Astrocyte (in vitro differentiated cells and primary cell): Measurements from ENCODE around the gene ZNF503. TPM values are rescaled to one million over a fixed set of nuclear protein-coding genes. Genes with fewer than 3 reads are reported as not detected.

Experiments used
- DNase-seq: peaks from one replicate; pipeline ENCODE4 v3.0.0-alpha.2; 2010; ENCODE audit warnings: low read depth
- FAIRE-seq: peaks from 2 replicates; lab custom pipeline; 2011; peaks lifted over from hg19 to GRCh38; lab: Jason Lieb, UNC
- H2AFZ ChIP-seq: 2 replicates; pipeline ENCODE4 v1.6.0; 2012; ENCODE audit warnings: low read depth, low read length, inconsistent platforms
- H3K27ac ChIP-seq: 2 replicates; pipeline ENCODE4 v1.5.1; 2011; ENCODE audit warnings: low read depth, low read length, inconsistent platforms
- H3K27me3 ChIP-seq: 2 replicates; pipeline ENCODE4 v1.6.0; 2011; ENCODE audit warnings: low read length, inconsistent platforms; ENCODE audit not compliant: insufficient read depth
- H3K36me3 ChIP-seq: 2 replicates; pipeline ENCODE4 v1.5.1; 2011; ENCODE audit warnings: low read length, inconsistent platforms; ENCODE audit not compliant: insufficient read depth
- H3K4me1 ChIP-seq: 2 replicates; pipeline ENCODE4 v1.5.1; 2011; ENCODE audit warnings: low read length, inconsistent platforms; ENCODE audit not compliant: insufficient read depth
- H3K4me2 ChIP-seq: 2 replicates; pipeline ENCODE4 v1.6.0; 2012; ENCODE audit warnings: low read length, inconsistent platforms
- H3K4me3 ChIP-seq: 2 replicates; pipeline ENCODE4 v1.5.1; 2011; ENCODE audit warnings: low read depth, mild to moderate bottlenecking, low read length, inconsistent platforms; ENCODE audit not compliant: insufficient read depth
- H3K79me2 ChIP-seq: 2 replicates; pipeline ENCODE4 v1.6.0; 2012; ENCODE audit warnings: mild to moderate bottlenecking, low read length, inconsistent platforms; ENCODE audit not compliant: insufficient read depth
- H3K9ac ChIP-seq: 2 replicates; pipeline ENCODE4 v1.6.0; 2012; ENCODE audit warnings: mild to moderate bottlenecking, low read length, inconsistent platforms
- H3K9me3 ChIP-seq: 2 replicates; pipeline ENCODE4 v1.5.1; 2012; ENCODE audit warnings: low read depth, mild to moderate bottlenecking, low read length, inconsistent platforms; ENCODE audit not compliant: insufficient read depth
- H4K20me1 ChIP-seq: 2 replicates; pipeline ENCODE4 v1.6.0; 2012; ENCODE audit warnings: low read length, inconsistent platforms; ENCODE audit not compliant: insufficient read depth
- H3K27ac Mint-ChIP-seq: one replicate; pipeline ENCODE4 v1.8.0; 2021; ENCODE audit warnings: mild to moderate bottlenecking, mixed read lengths; ENCODE audit not compliant: unreplicated experiment
- H3K27me3 Mint-ChIP-seq: one replicate; pipeline ENCODE4 v1.8.0; 2021; ENCODE audit warnings: low read depth, mixed read lengths; ENCODE audit not compliant: unreplicated experiment
- H3K36me3 Mint-ChIP-seq: one replicate; pipeline ENCODE4 v1.8.0; 2021; ENCODE audit warnings: low read depth, mixed read lengths; ENCODE audit not compliant: unreplicated experiment
- H3K4me1 Mint-ChIP-seq: one replicate; pipeline ENCODE4 v1.8.0; 2021; ENCODE audit warnings: low read depth, mixed read lengths; ENCODE audit not compliant: unreplicated experiment
- H3K4me3 Mint-ChIP-seq: one replicate; pipeline ENCODE4 v1.8.0; 2021; ENCODE audit warnings: mild to moderate bottlenecking, moderate library complexity, mixed read lengths; ENCODE audit not compliant: unreplicated experiment
- H3K9me3 Mint-ChIP-seq: one replicate; pipeline ENCODE4 v1.8.0; 2021; ENCODE audit warnings: mild to moderate bottlenecking, mixed read lengths; ENCODE audit not compliant: unreplicated experiment
- CTCF ChIP-seq: IDR thresholded peaks from 2 replicates; pipeline ENCODE4 v1.5.1; 2011; ENCODE audit warnings: low read depth, mild to moderate bottlenecking, inconsistent platforms, low read length, moderate library complexity; ENCODE audit not compliant: insufficient read depth
- EZH2 ChIP-seq: IDR thresholded peaks from 2 replicates; pipeline ENCODE4 v1.6.1; 2012; ENCODE audit warnings: mild to moderate bottlenecking, low read length, inconsistent platforms; ENCODE audit not compliant: insufficient read depth
- total RNA-seq: library from RNA; stranded (reverse); gene quantifications from 2 replicates; pipeline ENCODE4 v1.2.1, GENCODE V29; 2021

ZNF503 gene
- total RNA-seq, 1 donor from 2014 or later, result 11.9 TPM

GRCh38 chr10:75450075-75450445, 48.5 kb upstream of the ZNF503 start:
- Mint-ChIP-seq H3K27ac (no peak overlapping the region), H3K9me3 (peaks cover 3% of the 10 kb centered on the region), H3K27me3 (peaks cover 46% of the 10 kb centered on the region), H3K4me3 (no peak overlapping the region), H3K4me1 (peaks cover 3% of the 10 kb centered on the region), H3K36me3 (peaks cover 4% of the 10 kb centered on the region)
- no peak for DNase-seq
- no peak for FAIRE-seq
- H3K36me3 ChIP-seq, result no peaks in the 10 kb centered on the region
- H3K27ac ChIP-seq, result no peak overlapping the region
- H4K20me1 ChIP-seq, result no peaks in the 10 kb centered on the region
- no peaks in the 10 kb centered on the region for H3K79me2 ChIP-seq
- no peak overlapping the region for H3K9ac ChIP-seq
- peaks cover 4% of the 10 kb centered on the region for H3K9me3 ChIP-seq
- H2AFZ ChIP-seq, result no peak overlapping the region
- TF ChIP-seq EZH2 (no peak), CTCF (no peak)
- no peak overlapping the region for H3K4me2 ChIP-seq
- no peak overlapping the region for H3K4me3 ChIP-seq
- peaks cover 36% of the 10 kb centered on the region for H3K27me3 ChIP-seq
- no peaks in the 10 kb centered on the region for H3K4me1 ChIP-seq

DNA sequence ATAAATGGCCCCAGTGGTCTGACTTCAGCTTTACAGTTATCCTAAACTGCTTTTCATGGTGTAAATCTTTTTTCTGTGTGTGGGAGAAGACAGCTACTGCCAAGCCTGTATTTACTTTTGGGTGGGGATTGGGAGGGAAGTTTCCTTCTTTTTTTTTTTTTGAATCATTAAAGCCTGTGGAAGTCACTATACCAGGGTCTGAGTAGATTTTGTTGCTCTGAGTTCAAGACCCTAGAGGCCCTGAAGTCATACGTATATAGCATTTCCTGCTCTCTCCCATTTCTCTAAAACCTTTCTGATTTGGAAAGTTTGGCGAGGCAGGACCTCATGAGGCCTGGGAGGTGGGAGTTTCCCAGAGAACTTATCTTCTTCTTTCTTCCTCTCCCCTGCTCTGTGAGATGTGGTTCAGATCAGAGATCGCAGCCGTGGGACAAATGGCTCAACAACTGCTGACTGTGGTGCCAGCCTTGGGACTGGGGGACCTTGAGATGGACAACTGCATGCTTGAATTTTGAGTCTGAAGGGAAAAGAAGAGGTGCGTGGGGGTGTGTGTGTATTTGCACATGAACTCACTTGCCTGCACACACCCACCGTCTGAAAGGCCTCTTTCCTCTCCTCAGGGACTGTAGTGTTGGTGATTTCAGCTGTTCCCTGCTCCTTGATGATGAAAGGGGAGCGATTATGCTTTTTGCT, 48.0 kb upstream of the ZNF503 start:
- Histone ChIP-seq H3K4me2 (no peak overlapping the region), H3K79me2 (no peaks in the 10 kb centered on the region), H3K27me3 (peaks cover 36% of the 10 kb centered on the region), H3K9me3 (peaks cover 4% of the 10 kb centered on the region), H3K4me1 (no peaks in the 10 kb centered on the region), H4K20me1 (no peaks in the 10 kb centered on the region), H3K4me3 (no peak overlapping the region), H3K27ac (no peak overlapping the region), H3K9ac (no peak overlapping the region), H3K36me3 (no peaks in the 10 kb centered on the region), H2AFZ (no peak overlapping the region)
- Mint-ChIP-seq H3K36me3 (peaks cover 4% of the 10 kb centered on the region), H3K4me3 (no peak overlapping the region), H3K27me3 (peaks cover 43% of the 10 kb centered on the region), H3K9me3 (peaks cover 3% of the 10 kb centered on the region), H3K4me1 (peaks cover 3% of the 10 kb centered on the region), H3K27ac (no peak overlapping the region)
- DNase-seq (no peak), FAIRE-seq (no peak)
- TF ChIP-seq CTCF (no peak), EZH2 (no peak)

GRCh38 chr10:75448166-75448565, 46.6 kb upstream of the ZNF503 start:
- Histone ChIP-seq H4K20me1 (no peaks in the 10 kb centered on the region), H3K9ac (no peak overlapping the region), H3K4me3 (no peak overlapping the region), H3K9me3 (peaks cover 4% of the 10 kb centered on the region), H3K79me2 (no peaks in the 10 kb centered on the region), H3K27me3 (peaks cover 35% of the 10 kb centered on the region), H3K36me3 (no peaks in the 10 kb centered on the region), H2AFZ (no peak overlapping the region), H3K4me2 (no peak overlapping the region), H3K27ac (no peak overlapping the region), H3K4me1 (no peaks in the 10 kb centered on the region)
- no peak overlapping the region for H3K27ac Mint-ChIP-seq
- TF ChIP-seq CTCF (no peak), EZH2 (no peak)
- H3K36me3 Mint-ChIP-seq, result peaks cover 4% of the 10 kb centered on the region
- H3K4me1 Mint-ChIP-seq, result peaks cover 3% of the 10 kb centered on the region
- no peak overlapping the region for H3K4me3 Mint-ChIP-seq
- FAIRE-seq, result no peak
- H3K27me3 Mint-ChIP-seq, result peaks cover 33% of the 10 kb centered on the region
- DNase-seq, result no peak
- H3K9me3 Mint-ChIP-seq, result peaks cover 10% of the 10 kb centered on the region
